Measurements from ENCODE around the gene NUAK2. TPM values are rescaled to one million over a fixed set of nuclear protein-coding genes. Genes with fewer than 3 reads are reported as not detected.

The NUAK2 gene
- total RNA-seq, 1 donor from 2014 or later: 3.3 TPM

- Mint-ChIP-seq H3K9me3 (ENCODE audit: low read depth) (no peaks in the 10 kb centered on the region), H3K4me3 (ENCODE audit: unreplicated experiment) (no peak overlapping the region), H3K4me1 (ENCODE audit: low read depth) (peaks cover 32% of the 10 kb centered on the region), H3K27ac (ENCODE audit: unreplicated experiment) (no peak overlapping the region), H3K27me3 (ENCODE audit: low read depth) (no peaks in the 10 kb centered on the region), H3K36me3 (ENCODE audit: low read depth) (peaks cover 30% of the 10 kb centered on the region)
- no peak for TF ChIP-seq CTCF (IDR thresholded peaks at IDR 0.05)
- peak; percentile 95 for DNase-seq (ENCODE audit: low spot score)
Measured at GRCh38 chr1:205304046-205304694, 17.4 kb downstream of the NUAK2 start.

- H3K9me3 Mint-ChIP-seq (ENCODE audit: low read depth): no peaks in the 10 kb centered on the region
- H3K27me3 Mint-ChIP-seq (ENCODE audit: low read depth): no peaks in the 10 kb centered on the region
- H3K27ac Mint-ChIP-seq (ENCODE audit: unreplicated experiment): no peak overlapping the region
- H3K36me3 Mint-ChIP-seq (ENCODE audit: low read depth): peaks cover 28% of the 10 kb centered on the region
- TF ChIP-seq CTCF (IDR thresholded peaks at IDR 0.05): no peak
- no peak for DNase-seq (ENCODE audit: low spot score)
- H3K4me1 Mint-ChIP-seq (ENCODE audit: low read depth): peaks cover 40% of the 10 kb centered on the region
- no peak overlapping the region for H3K4me3 Mint-ChIP-seq (ENCODE audit: unreplicated experiment)
Measured at GRCh38 chr1:205303247-205303888, 18.2 kb downstream of the NUAK2 start.

GRCh38 chr1:205301842-205302588 is 19.5 kb downstream of the NUAK2 start:
- Mint-ChIP-seq H3K27me3 (ENCODE audit: low read depth) (no peaks in the 10 kb centered on the region), H3K36me3 (ENCODE audit: low read depth) (peaks cover 18% of the 10 kb centered on the region), H3K4me3 (ENCODE audit: unreplicated experiment) (no peak overlapping the region), H3K27ac (ENCODE audit: unreplicated experiment) (peak overlapping the region; percentile 98), H3K9me3 (ENCODE audit: low read depth) (no peaks in the 10 kb centered on the region), H3K4me1 (ENCODE audit: low read depth) (peaks cover 52% of the 10 kb centered on the region)
- TF ChIP-seq CTCF (IDR thresholded peaks at IDR 0.05): no peak
- no peak for DNase-seq (ENCODE audit: low spot score)

GRCh38 chr1:205301205-205301821 is 20.2 kb downstream of the NUAK2 start:
- H3K4me3 Mint-ChIP-seq (ENCODE audit: unreplicated experiment): peak overlapping the region; percentile 55
- no peaks in the 10 kb centered on the region for H3K27me3 Mint-ChIP-seq (ENCODE audit: low read depth)
- TF ChIP-seq CTCF (IDR thresholded peaks at IDR 0.05): no peak
- H3K4me1 Mint-ChIP-seq (ENCODE audit: low read depth): peaks cover 55% of the 10 kb centered on the region
- no peak for DNase-seq (ENCODE audit: low spot score)
- peaks cover 16% of the 10 kb centered on the region for H3K36me3 Mint-ChIP-seq (ENCODE audit: low read depth)
- peak overlapping the region; percentile 98 for H3K27ac Mint-ChIP-seq (ENCODE audit: unreplicated experiment)
- no peaks in the 10 kb centered on the region for H3K9me3 Mint-ChIP-seq (ENCODE audit: low read depth)

GRCh38 chr1:205300149-205300548 is 21.4 kb downstream of the NUAK2 start:
- no peak for TF ChIP-seq CTCF (IDR thresholded peaks at IDR 0.05)
- peaks cover 66% of the 10 kb centered on the region for H3K4me1 Mint-ChIP-seq (ENCODE audit: low read depth)
- peaks cover 9% of the 10 kb centered on the region for H3K36me3 Mint-ChIP-seq (ENCODE audit: low read depth)
- no peak for DNase-seq (ENCODE audit: low spot score)
- H3K27me3 Mint-ChIP-seq (ENCODE audit: low read depth): no peaks in the 10 kb centered on the region
- no peak overlapping the region for H3K4me3 Mint-ChIP-seq (ENCODE audit: unreplicated experiment)
- H3K27ac Mint-ChIP-seq (ENCODE audit: unreplicated experiment): peak overlapping the region; percentile 98
- no peaks in the 10 kb centered on the region for H3K9me3 Mint-ChIP-seq (ENCODE audit: low read depth)

Measured in chondrocyte (in vitro differentiated cells).